Small intestine (tissue), 7 donors: ENCODE measurements around the gene THRAP3. TPM values are rescaled to one million over a fixed set of nuclear protein-coding genes. Genes with fewer than 3 reads are reported as not detected.
"Not testable (repeated sequence)": the region's sequence is repeated elsewhere in the genome, so short reads cannot be mapped to it uniquely, and the experiment has no call there.

Experiments used
- DNase-seq, 2 donors: peaks; one replicate each; pipeline versions ENCODE4 v3.0.0 to v3.0.0-alpha.2; 2013
- FAIRE-seq: peaks from 2 replicates; lab custom pipeline; 2012; peaks lifted over from hg19 to GRCh38; lab: Jason Lieb, UNC
- H3K27ac ChIP-seq, 3 donors: one replicate each; pipeline ENCODE4 v1.5.1; 2013; ENCODE audit warnings: low read length in 2 of 3, mild to moderate bottlenecking in 2 of 3, control low read depth in 1 of 3, inconsistent platforms in 1 of 3, low read depth in 1 of 3, moderate library complexity in 1 of 3
- H3K27me3 ChIP-seq, 3 donors: one replicate each; pipeline ENCODE4 v1.6.1; 2013; ENCODE audit warnings: low read length in 3 of 3, inconsistent platforms in 1 of 3; ENCODE audit not compliant: control insufficient read depth in 3 of 3, insufficient read depth in 3 of 3
- H3K36me3 ChIP-seq, 3 donors: one replicate each; pipeline ENCODE4 v1.6.1; 2013; ENCODE audit warnings: low read length in 3 of 3, inconsistent platforms in 1 of 3, low read depth in 1 of 3, mild to moderate bottlenecking in 1 of 3, moderate library complexity in 1 of 3; ENCODE audit not compliant: control insufficient read depth in 3 of 3, insufficient read depth in 2 of 3
- H3K4me1 ChIP-seq, 3 donors: one replicate each; pipeline ENCODE4 v1.6.1; 2013; ENCODE audit warnings: low read length in 2 of 3, inconsistent platforms in 1 of 3, low read depth in 1 of 3, mild to moderate bottlenecking in 1 of 3, moderate library complexity in 1 of 3; ENCODE audit not compliant: control insufficient read depth in 3 of 3, insufficient read depth in 2 of 3
- H3K4me3 ChIP-seq, 3 donors: one replicate each; pipeline ENCODE4 v1.5.1; 2013; ENCODE audit warnings: low read length in 3 of 3, control low read depth in 1 of 3, inconsistent platforms in 1 of 3, low read depth in 1 of 3, mild to moderate bottlenecking in 1 of 3, moderate library complexity in 1 of 3
- H3K9me3 ChIP-seq, 2 donors: one replicate each; pipeline ENCODE4 v1.6.1; 2013; ENCODE audit warnings: low read depth in 1 of 2, low read length in 1 of 2; ENCODE audit not compliant: control insufficient read depth in 2 of 2, insufficient read depth in 1 of 2
- WGBS, 3 donors: extraction: QIAGEN DNeasy Blood & Tissue Kit; methylation state at CpG; one replicate each; pipeline ENCODE4 v1.1.7; 2013; 5-methylcytosine and 5-hydroxymethylcytosine counted together
- polyA plus RNA-seq, 4 donors: library from polyadenylated mRNA; stranded (reverse) in 3 of 4; unstranded in 1 of 4; fragments of 200-250 nt in 3 of 4; fragments of 120-200 nt in 1 of 4; gene quantifications; one replicate each; pipeline versions ENCODE4 v1.2.1 to v1.2.3, GENCODE V29; 2013
- donor health status: healthy with polysubstance abuse.
- donor health status: control.
- donor health status: control.
- donor health status: Bipolar disorder and iron deficiency.
- donor health status: healthy.

THRAP3 gene
- polyA plus RNA-seq, 4 donors: 25.9 to 93.7 (median 35.0) TPM

DNA sequence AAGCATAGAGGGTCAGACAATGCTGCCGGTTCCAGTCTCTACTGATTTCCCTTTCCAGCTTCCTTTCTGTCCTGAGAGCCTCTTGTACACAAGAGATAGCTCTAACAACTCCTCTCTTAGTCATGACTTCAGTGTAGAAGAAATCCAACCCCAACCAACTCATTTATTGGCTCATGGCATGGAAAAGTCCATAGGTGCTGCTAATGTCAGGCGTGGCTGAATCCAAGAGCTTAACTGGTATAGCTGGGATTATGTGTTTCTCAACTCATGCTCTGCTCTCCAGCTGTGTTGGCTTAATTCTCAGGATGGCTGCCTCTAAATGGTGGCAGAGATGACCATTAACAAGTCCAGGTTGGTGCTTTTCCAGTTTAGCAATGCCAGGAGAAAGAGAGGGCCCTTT, 12.4 kb upstream of the THRAP3 start:
- Histone ChIP-seq H3K4me3 (no peak overlapping the region), H3K9me3 (no peaks in the 10 kb centered on the region), H3K4me1 (no peaks in the 10 kb centered on the region), H3K27ac (no peak overlapping the region), H3K27me3 (no peaks in the 10 kb centered on the region), H3K36me3 (no peaks in the 10 kb centered on the region)
- peak in 1 of 2 donors; percentile 39 for DNase-seq
- FAIRE-seq: no peak
- WGBS, 3 donors: 78 to 88% (median 83%) methylated on average over 2 of the region's 2 CpGs

DNA sequence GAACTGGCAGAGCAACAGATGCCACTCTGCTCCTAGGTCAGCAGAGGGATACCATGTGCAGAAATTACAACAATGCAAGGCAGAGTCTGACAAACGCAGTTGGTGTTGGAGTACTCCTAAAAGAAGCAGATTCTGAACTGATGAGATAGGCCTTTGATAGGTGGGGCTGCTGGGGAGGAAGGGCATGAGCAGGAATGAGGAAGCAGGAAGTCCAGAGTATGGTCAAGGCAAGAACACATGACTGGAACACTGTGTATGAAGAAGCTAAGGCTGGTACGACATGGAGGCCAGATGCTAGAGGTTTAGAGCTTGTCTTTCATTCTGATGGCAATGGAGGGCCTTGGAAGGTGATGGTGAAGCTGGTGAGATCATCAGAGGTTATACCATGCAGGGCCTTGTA, 11.5 kb upstream of the THRAP3 start:
- no peak overlapping the region for H3K4me3 ChIP-seq
- DNase-seq (peak in 1 of 2 donors; percentile 42), FAIRE-seq (no peak)
- no peak overlapping the region for H3K27ac ChIP-seq
- no peaks in the 10 kb centered on the region for H3K4me1 ChIP-seq
- H3K36me3 ChIP-seq: no peaks in the 10 kb centered on the region
- H3K27me3 ChIP-seq: no peaks in the 10 kb centered on the region
- WGBS, 3 donors: 58 to 72% (median 67%) methylated on average over 2 of the region's 2 CpGs
- no peaks in the 10 kb centered on the region for H3K9me3 ChIP-seq

- no peak for FAIRE-seq
- H3K36me3 ChIP-seq: no peaks in the 10 kb centered on the region
- H3K4me3 ChIP-seq: no peak overlapping the region
- DNase-seq: peak in 1 of 2 donors; percentile 18
- peaks cover 0 to under 1% (median 0%) of the 10 kb centered on the region in 3 donors for H3K4me1 ChIP-seq
- H3K27ac ChIP-seq: no peak overlapping the region
- H3K27me3 ChIP-seq: no peaks in the 10 kb centered on the region
- WGBS, 3 donors: 43 to 58% (median 48%) methylated on average over 2 of the region's 2 CpGs
- H3K9me3 ChIP-seq: no peaks in the 10 kb centered on the region
Measured at GRCh38 chr1:36217670-36218069, 6.6 kb upstream of the THRAP3 start.

DNA sequence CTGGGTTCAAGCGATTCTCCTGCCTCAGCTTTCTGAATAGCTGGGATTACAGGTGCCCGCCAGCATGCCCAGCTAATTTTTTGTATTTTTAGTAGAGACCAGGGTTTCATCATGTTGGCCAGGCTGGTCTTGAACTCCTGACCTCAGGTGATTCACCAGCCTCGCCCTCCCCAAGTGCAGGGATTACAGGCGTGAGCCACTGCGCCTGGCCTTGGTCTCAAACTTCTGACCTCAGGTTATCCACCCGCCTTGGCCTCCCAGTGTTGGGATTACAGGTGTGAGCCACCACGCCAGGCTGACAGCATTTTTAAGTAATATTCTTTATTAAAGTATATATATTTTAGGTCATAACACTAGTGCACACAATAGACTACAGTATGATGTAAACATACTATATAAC, 2.3 kb upstream of the THRAP3 start:
- not testable (repeated sequence) for H3K27ac ChIP-seq, H3K36me3 ChIP-seq, H3K9me3 ChIP-seq, FAIRE-seq, H3K4me3 ChIP-seq, H3K27me3 ChIP-seq, DNase-seq
- peaks cover 0 to 16% (median 9%) of the 10 kb centered on the region in 3 donors for H3K4me1 ChIP-seq
- 89 to 95% (median 91%) methylated on average over 7 of the region's 7 CpGs for WGBS, 3 donors

DNA sequence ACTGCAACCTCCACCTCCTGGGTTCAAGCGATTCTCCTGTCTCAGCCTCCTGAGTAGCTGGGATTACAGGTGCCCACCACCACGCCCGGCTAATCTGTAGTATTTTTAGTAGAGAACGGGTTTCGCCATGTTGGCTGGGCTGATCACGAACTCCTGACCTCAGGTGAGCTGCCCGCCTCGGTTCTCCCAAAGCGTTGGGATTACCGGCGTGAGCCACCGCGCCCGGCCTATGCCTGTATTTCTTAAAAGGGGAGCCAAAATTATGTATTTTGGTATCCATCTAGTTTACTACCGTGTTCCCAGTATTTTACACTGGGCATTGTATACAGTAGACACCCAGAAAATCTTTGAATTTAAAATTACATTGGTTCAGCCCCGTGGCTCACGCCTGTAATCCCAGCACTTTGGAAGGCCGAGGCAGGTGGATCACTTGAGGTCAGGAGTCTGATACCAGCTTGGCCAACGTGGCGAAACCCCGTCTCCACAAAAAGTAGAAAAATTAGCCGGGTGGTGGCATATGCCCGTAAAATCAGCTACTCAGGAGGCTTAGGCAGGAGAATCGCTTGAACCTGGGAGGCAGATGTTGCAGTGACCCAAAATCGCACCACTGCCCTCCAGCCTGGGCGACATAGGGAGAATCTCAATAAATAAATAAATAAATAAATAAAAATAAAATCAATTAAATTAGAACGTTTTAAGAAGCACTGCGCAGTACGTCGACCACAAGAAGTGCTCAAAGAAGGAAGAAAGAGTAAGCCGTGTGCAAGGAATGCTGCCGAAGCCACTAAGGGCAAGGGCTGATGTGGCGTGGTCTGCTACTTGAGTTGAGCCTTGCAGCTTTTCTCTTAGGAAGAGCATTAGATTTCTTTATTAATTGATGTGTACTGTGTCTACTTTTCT, 1.5 kb upstream of the THRAP3 start:
- WGBS, 3 donors: 82 to 84% (median 83%) methylated on average over 33 of the region's 33 CpGs
- Histone ChIP-seq H3K4me3 (peak overlapping the region in 1 of 3 donors; percentile 82), H3K4me1 (peaks cover 0 to 16% (median 9%) of the 10 kb centered on the region in 3 donors), H3K9me3 (no peaks in the 10 kb centered on the region), H3K27ac (peak overlapping the region; percentile 95 to 99 (median 98)), H3K36me3 (peaks cover 0 to 5% (median 0%) of the 10 kb centered on the region in 3 donors), H3K27me3 (no peaks in the 10 kb centered on the region)
- no peak for FAIRE-seq
- DNase-seq: no peak

DNA sequence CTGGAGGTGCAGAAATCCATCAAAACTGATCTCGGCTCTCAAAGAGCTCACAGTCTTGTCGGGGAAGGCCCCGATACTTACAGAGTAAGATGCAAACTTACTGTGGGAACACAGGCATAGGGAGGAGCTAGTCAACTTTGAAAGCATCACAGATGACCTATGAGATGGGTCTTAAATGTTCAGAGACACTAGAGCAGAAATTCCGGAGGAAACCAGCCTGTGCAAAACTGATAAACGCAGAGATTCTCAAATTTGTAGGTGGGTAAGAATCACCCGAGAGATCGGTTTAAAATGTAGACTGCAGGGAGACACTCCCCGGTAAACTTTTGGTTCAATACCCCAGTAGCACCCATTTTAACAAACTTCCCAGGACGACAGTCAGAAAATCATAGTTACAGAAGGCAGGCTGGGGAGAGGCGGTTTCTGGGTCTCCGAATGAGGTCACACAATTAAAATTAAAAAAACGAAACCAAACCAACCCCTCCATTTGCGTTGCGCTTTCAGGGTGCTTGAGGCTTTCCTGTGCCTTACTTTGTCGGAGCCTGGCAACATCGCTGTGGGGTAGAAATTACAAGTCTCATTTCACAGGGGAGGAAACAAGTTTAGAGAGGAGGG, 755 bp upstream of the THRAP3 start:
- peaks cover 0 to 16% (median 9%) of the 10 kb centered on the region in 3 donors for H3K4me1 ChIP-seq
- no peaks in the 10 kb centered on the region for H3K9me3 ChIP-seq
- whole genome bisulfite sequencing, 3 donors: 1% methylated on average over 16 of the region's 16 CpGs
- H3K27ac ChIP-seq: peak overlapping the region; percentile 95 to 99 (median 98)
- H3K27me3 ChIP-seq: no peaks in the 10 kb centered on the region
- H3K36me3 ChIP-seq: peaks cover 0 to 12% (median 0%) of the 10 kb centered on the region in 3 donors
- H3K4me3 ChIP-seq: peak overlapping the region; percentile 34 to 82 (median 65)
- FAIRE-seq: no peak
- peak; percentile 63 to 77 for DNase-seq

DNA sequence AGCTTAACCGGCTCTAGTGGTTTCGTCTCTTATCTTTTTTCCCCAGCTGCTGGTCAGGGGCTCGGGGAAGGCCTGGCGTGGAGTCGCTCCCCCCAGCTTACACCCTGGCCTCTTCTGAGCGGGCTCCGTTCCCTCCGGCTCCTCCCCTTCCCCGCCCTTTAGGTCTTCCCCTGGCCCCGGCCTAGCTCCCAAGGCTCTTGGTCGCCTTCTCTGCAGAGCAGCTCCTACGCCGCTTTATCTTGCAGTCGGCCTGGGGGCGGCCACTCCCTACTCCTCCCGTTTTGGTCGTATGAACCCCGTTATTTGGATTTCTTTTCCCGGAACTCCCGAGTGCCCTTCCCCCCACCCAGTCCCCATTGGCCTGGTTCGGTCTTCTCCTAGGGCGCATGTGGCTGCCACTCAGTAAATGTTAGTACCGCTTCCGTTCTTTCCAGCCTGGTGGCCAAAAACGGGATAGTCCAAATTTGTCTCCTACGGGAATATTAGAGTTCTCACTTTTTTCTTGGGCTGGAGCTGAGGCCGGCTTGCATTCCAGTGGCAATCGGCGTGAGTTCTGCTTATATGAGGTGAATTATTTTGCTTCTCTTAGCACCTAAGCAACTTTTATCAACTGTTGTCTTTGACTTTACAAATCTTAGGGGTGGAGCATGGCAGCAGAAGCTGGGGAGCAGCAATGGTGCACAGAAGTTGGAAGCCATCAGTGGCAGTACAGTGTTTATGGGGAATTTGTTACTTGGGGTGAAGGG, 467 bp downstream of the THRAP3 start:
- H3K4me1 ChIP-seq: peaks cover 0 to 16% (median 9%) of the 10 kb centered on the region in 3 donors
- H3K4me3 ChIP-seq: peak overlapping the region; percentile 66 to 82 (median 79)
- FAIRE-seq (no peak), DNase-seq (peak in 1 of 2 donors; percentile 83)
- H3K36me3 ChIP-seq: peaks cover 0 to 18% (median 2%) of the 10 kb centered on the region in 3 donors
- H3K27ac ChIP-seq: peak overlapping the region; percentile 75 to 97 (median 96)
- H3K9me3 ChIP-seq: no peaks in the 10 kb centered on the region
- 0 to 1% (median 0%) methylated on average over 27 to 29 of the region's 29 CpGs for WGBS, 3 donors
- no peaks in the 10 kb centered on the region for H3K27me3 ChIP-seq
